Transverse colon (tissue), 4 donors: ENCODE results near the gene DLG2.

Source experiments
- EP300 ChIP-seq: sonication (generic); formaldehyde crosslinking; IDR thresholded peaks from one replicate; pipeline ENCODE4 v1.6.1; 2017; ENCODE audit warnings: antibody characterized with exemption, low read depth
- POLR2A ChIP-seq: fragments of 450-650 bp; IDR thresholded peaks from one replicate; pipeline ENCODE4 v1.6.1; 2016; ENCODE audit warnings: antibody characterized with exemption, mild to moderate bottlenecking, moderate library complexity
- POLR2AphosphoS5 ChIP-seq, 3 donors: sonication (generic); formaldehyde crosslinking; IDR thresholded peaks; one replicate each; pipeline ENCODE4 v1.6.1; 2016; ENCODE audit warnings: antibody characterized with exemption in 3 of 3
- TF ChIP-seq, protein P1 (sequence below), 5 experiments: fragments of 200-600 bp in 3 of 5; fragments of 450-650 bp in 2 of 5; sonication (generic) in 3 of 5; IDR thresholded peaks; 1 replicate in 2 of 5; 2 replicates in 3 of 5; pipeline ENCODE4 v1.5.1; 2016 to 2017; ENCODE audit warnings: antibody characterized with exemption in 5 of 5, inconsistent platforms in 3 of 5, mild to moderate bottlenecking in 2 of 5, moderate library complexity in 1 of 5

DNA sequence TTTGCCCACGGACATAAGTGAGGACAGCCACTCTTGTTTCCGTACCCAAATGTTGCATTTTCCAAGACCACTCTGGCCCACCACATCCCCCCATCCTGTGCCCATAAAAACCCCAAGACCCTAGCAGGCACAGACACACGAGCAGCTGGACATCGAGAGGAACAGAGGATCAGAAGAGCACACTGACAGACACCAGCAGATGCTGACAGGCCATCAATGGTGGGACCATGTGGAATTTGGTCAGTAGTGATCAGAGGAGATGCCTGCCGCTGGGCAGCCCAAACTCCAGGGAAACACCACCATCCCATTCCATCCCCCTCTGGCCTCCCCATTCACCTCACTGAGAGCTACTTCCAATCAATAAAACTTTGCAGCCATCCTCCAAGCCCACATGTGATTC, 87.0 kb downstream of the DLG2 start:
- TF ChIP-seq POLR2A, result no peak
- TF ChIP-seq, protein P1, sequence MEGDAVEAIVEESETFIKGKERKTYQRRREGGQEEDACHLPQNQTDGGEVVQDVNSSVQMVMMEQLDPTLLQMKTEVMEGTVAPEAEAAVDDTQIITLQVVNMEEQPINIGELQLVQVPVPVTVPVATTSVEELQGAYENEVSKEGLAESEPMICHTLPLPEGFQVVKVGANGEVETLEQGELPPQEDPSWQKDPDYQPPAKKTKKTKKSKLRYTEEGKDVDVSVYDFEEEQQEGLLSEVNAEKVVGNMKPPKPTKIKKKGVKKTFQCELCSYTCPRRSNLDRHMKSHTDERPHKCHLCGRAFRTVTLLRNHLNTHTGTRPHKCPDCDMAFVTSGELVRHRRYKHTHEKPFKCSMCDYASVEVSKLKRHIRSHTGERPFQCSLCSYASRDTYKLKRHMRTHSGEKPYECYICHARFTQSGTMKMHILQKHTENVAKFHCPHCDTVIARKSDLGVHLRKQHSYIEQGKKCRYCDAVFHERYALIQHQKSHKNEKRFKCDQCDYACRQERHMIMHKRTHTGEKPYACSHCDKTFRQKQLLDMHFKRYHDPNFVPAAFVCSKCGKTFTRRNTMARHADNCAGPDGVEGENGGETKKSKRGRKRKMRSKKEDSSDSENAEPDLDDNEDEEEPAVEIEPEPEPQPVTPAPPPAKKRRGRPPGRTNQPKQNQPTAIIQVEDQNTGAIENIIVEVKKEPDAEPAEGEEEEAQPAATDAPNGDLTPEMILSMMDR (IDR thresholded peaks at IDR 0.05), result no peak
- TF ChIP-seq POLR2AphosphoS5 (IDR thresholded peaks at IDR 0.05), result no peak
- TF ChIP-seq EP300, result no peak
